A673 (cell line): ENCODE data around the gene ERC1. TPM values are rescaled to one million over a fixed set of nuclear protein-coding genes. Genes with fewer than 3 reads are reported as not detected.

Source experiments
- BruUV-seq: library from RNA; stranded (reverse); fragments of 400-500 nt; replicated peaks from 2 replicates; lab custom pipeline; 2021; lab: Mats Ljungman, UMichigan
- CTCF ChIA-PET: fragments of 300-600 bp; sonication (Branson Sonifier 250); formaldehyde crosslinking; loops from one replicate; lab custom pipeline; 2022; ENCODE audit warnings: antibody characterized with exemption; lab: Charles Lee
- POLR2A ChIA-PET: fragments of 300-600 bp; sonication (Branson Sonifier 250); formaldehyde crosslinking; loops from one replicate; lab custom pipeline; 2022; ENCODE audit warnings: antibody characterized with exemption; ENCODE audit not compliant: low non-redundant PET; lab: Charles Lee
- DNase-seq: peaks from one replicate; pipeline ENCODE4 v3.0.0-alpha.2; 2015; ENCODE audit warnings: low spot score
- H3K27ac ChIP-seq: fragments of 200-600 bp; sonication (generic); 2 replicates; pipeline ENCODE4 v1.5.1; 2016; ENCODE audit warnings: mixed run types, low read depth, mild to moderate bottlenecking, mixed read lengths, antibody characterized with exemption, low read length; ENCODE audit not compliant: poor library complexity, severe bottlenecking
- H3K27me3 ChIP-seq: fragments of 200-600 bp; sonication (generic); replicated peaks from 2 replicates; pipeline ENCODE4 v1.6.1; 2017; ENCODE audit warnings: mixed run types, low read depth, mild to moderate bottlenecking, mixed read lengths, antibody characterized with exemption, low read length; ENCODE audit not compliant: insufficient read depth, poor library complexity
- H3K36me3 ChIP-seq: fragments of 200-600 bp; sonication (generic); 2 replicates; pipeline ENCODE4 v1.6.1; 2016; ENCODE audit warnings: mixed run types, mild to moderate bottlenecking, mixed read lengths, antibody characterized with exemption, low read length; ENCODE audit not compliant: insufficient read depth, poor library complexity, severe bottlenecking
- H3K4me1 ChIP-seq: fragments of 200-600 bp; sonication (generic); 2 replicates; pipeline ENCODE4 v1.6.1; 2017; ENCODE audit warnings: mixed run types, mild to moderate bottlenecking, mixed read lengths, antibody characterized with exemption, low read length; ENCODE audit not compliant: insufficient read depth, poor library complexity, severe bottlenecking
- H3K4me3 ChIP-seq: fragments of 200-600 bp; sonication (generic); 2 replicates; pipeline ENCODE4 v1.5.1; 2016; ENCODE audit warnings: low read depth, mixed run types, mild to moderate bottlenecking, mixed read lengths, low read length; ENCODE audit not compliant: poor library complexity, severe bottlenecking
- H3K9me3 ChIP-seq: fragments of 200-600 bp; sonication (generic); 2 replicates; pipeline ENCODE4 v1.6.1; 2016; ENCODE audit warnings: mixed run types, low read depth, mild to moderate bottlenecking, mixed read lengths, antibody characterized with exemption, low read length; ENCODE audit not compliant: poor library complexity, severe bottlenecking
- EZH2 ChIP-seq: fragments of 200-600 bp; sonication (generic); IDR thresholded peaks from 2 replicates; pipeline ENCODE4 v1.6.1; 2017; ENCODE audit warnings: borderline replicate concordance, low read depth, mild to moderate bottlenecking, mixed read lengths, antibody characterized with exemption, low read length; ENCODE audit not compliant: poor library complexity, severe bottlenecking
- intact Hi-C: fragments of 100-400 bp; cut with micrococcal nuclease; formaldehyde crosslinking; loops from one replicate; pipeline ENCODE4 v1.10.0; 2022; ENCODE audit not compliant: unreplicated experiment
- total RNA-seq: library from RNA; stranded (reverse); gene quantifications from 2 replicates; pipeline ENCODE4 v1.2.3, GENCODE V29; 2021
- TF ChIP-seq, protein P1 (sequence below): fragments of 300-800, 200-600 bp; sonication (generic); conservative IDR thresholded peaks from 2 replicates; pipeline ENCODE4 v1.5.1; 2017; ENCODE audit warnings: low read depth, mild to moderate bottlenecking, antibody characterized with exemption, low read length, moderate library complexity, mixed read lengths

Gene ERC1
- total RNA-seq, 1 experiment from 2014 or later = 60.7 TPM

DNA sequence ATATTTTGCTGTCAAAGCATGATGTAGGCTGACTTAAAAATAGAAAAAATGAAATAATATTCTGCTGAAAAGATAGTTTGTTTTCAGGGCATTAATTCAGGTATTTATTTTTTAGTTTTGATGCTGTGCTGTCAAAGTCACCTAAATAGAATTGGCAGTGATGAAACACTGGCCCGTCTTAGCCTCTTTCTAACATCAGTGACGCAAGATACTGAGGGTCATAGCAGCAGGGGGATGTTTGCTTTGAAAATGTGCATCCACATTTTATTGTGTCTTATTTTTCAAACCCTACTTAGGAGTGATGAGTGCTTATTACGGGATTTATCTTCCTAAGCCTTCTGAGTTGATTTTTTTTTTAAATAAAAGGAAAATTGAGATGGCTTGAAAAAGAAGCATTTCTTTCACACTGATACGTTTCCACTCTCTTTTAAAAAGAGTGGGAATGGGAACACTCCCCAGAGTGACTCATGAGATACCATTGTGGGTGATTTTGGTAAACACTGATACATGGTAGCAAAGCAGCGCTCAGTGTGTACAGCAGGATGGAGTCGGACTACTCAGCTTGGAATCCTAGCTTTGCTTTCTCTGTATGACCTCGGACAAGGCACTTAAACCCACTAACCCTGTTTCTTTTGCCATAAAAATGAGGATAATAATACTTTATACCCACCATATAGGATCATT is 290.8 kb downstream of the ERC1 start:
- BruUV-seq = no TSS peak
- no peak for TF ChIP-seq EZH2
- TF ChIP-seq, protein P1, sequence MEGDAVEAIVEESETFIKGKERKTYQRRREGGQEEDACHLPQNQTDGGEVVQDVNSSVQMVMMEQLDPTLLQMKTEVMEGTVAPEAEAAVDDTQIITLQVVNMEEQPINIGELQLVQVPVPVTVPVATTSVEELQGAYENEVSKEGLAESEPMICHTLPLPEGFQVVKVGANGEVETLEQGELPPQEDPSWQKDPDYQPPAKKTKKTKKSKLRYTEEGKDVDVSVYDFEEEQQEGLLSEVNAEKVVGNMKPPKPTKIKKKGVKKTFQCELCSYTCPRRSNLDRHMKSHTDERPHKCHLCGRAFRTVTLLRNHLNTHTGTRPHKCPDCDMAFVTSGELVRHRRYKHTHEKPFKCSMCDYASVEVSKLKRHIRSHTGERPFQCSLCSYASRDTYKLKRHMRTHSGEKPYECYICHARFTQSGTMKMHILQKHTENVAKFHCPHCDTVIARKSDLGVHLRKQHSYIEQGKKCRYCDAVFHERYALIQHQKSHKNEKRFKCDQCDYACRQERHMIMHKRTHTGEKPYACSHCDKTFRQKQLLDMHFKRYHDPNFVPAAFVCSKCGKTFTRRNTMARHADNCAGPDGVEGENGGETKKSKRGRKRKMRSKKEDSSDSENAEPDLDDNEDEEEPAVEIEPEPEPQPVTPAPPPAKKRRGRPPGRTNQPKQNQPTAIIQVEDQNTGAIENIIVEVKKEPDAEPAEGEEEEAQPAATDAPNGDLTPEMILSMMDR = no peak
- Histone ChIP-seq H3K4me3 (no peak overlapping the region), H3K27ac (no peak overlapping the region), H3K36me3 (no peaks in the 10 kb centered on the region), H3K27me3 (no peaks in the 10 kb centered on the region), H3K9me3 (no peaks in the 10 kb centered on the region), H3K4me1 (peaks cover 27% of the 10 kb centered on the region)
- no peak for DNase-seq
- ChIA-PET CTCF (no interaction called here), POLR2A (no interaction called here)
- intact Hi-C loops = loop anchor here (5.0 kb wide), 1 partner anchor 310 kb away; the partner anchor contains the start of gene FBXL14

DNA sequence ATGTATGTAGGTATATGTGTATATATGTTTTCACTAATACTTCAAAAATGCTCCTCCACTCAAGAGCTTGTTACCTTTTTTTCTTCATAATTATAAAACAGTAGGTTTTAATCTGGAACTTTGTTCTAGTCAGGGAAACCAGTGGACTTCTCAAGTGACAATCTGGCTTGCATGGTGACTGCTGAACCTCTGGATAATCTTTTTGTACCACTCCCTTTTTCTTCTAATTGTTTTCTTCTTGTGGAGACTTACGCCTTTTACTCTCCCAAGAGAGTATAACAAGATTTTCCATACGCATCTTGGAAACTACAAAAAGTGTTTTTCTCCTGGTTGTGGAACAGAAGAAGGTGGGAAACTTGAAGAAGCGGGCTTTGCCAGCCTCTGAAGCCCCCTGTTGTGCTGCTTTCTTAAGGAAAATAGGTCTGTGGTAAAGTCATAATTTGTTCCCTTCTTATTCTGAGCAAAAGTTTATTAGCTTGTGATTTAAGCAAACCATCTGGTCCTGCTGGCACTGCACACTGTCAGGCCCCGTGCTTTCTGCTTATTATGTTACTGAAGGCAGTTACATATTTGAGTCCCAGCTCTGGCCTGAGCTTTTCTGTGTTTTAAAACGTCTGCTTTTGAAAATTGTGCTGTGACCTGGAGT is 291.8 kb downstream of the ERC1 start:
- peak; percentile 80 for DNase-seq
- H3K4me1 ChIP-seq = peaks cover 27% of the 10 kb centered on the region
- CTCF ChIA-PET = no interaction called here
- H3K4me3 ChIP-seq = no peak overlapping the region
- no TSS peak for BruUV-seq
- no peaks in the 10 kb centered on the region for H3K9me3 ChIP-seq
- TF ChIP-seq EZH2 = no peak
- TF ChIP-seq, protein P1 = no peak
- no peaks in the 10 kb centered on the region for H3K27me3 ChIP-seq
- POLR2A ChIA-PET = interaction anchor here (0.5 kb wide), 1 partner anchor 51 kb away, joined by 4 read pairs; no protein-coding TSS in a partner anchor
- intact Hi-C loops = loop anchor here (5.0 kb wide), 1 partner anchor 310 kb away; the partner anchor contains the start of gene FBXL14
- no peaks in the 10 kb centered on the region for H3K36me3 ChIP-seq
- peak overlapping the region; percentile 24 for H3K27ac ChIP-seq

DNA sequence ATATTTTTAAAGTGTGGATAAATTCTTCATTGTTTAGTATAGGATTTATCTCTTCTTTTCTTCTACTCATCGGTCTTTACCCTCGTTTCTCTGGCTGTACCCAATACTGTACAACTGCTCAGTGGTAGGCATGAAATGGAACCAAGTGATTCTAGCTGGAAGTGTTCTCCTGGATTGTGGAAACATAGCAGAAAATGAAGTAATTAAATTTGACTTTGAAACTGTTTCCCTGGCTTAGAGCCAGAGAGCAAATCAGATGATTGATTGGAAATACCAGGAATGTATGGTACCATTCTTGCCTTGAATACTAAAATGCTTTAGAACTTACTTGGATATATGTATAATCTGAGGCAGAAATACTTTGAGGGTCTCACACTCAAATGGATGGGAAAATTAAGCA is 292.3 kb downstream of the ERC1 start:
- H3K27me3 ChIP-seq = no peaks in the 10 kb centered on the region
- H3K4me1 ChIP-seq = peaks cover 27% of the 10 kb centered on the region
- ChIA-PET CTCF (no interaction called here), POLR2A (no interaction called here)
- no TSS peak for BruUV-seq
- no peak for DNase-seq
- no peak overlapping the region for H3K27ac ChIP-seq
- H3K36me3 ChIP-seq = no peaks in the 10 kb centered on the region
- H3K4me3 ChIP-seq = no peak overlapping the region
- no peak for TF ChIP-seq EZH2
- TF ChIP-seq, protein P1 = no peak
- intact Hi-C loops = loop anchor here (5.0 kb wide), 1 partner anchor 309 kb away; the partner anchor contains the start of gene FBXL14
- no peaks in the 10 kb centered on the region for H3K9me3 ChIP-seq
